Measurements from ENCODE around the gene LSM2.

Gene LSM2

GRCh38 chr6:31776485-31776988 lies 30.2 kb downstream of the LSM2 start:
- DNase-seq, result no peak

GRCh38 chr6:31775633-31776484 lies 30.9 kb downstream of the LSM2 start:
- DNase-seq, result no peak

- DNase-seq, result no peak
These were observed 31.6 kb downstream of the LSM2 start for GRCh38 chr6:31775184-31775583.

GRCh38 chr6:31771992-31772358 lies 34.8 kb downstream of the LSM2 start:
- DNase-seq, result no peak

GRCh38 chr6:31770860-31771259 lies 35.9 kb downstream of the LSM2 start:
- no peak for DNase-seq

GRCh38 chr6:31769684-31770371 lies 36.9 kb downstream of the LSM2 start:
- peak; percentile 34 for DNase-seq

- no peak for DNase-seq
These were observed 38.2 kb downstream of the LSM2 start for GRCh38 chr6:31768363-31769257.

GRCh38 chr6:31767096-31767645 lies 39.6 kb downstream of the LSM2 start:
- DNase-seq, result no peak

- no peak for DNase-seq
These were observed 40.6 kb downstream of the LSM2 start for GRCh38 chr6:31765910-31766794.

GRCh38 chr6:31765559-31765909 lies 41.2 kb downstream of the LSM2 start:
- DNase-seq, result no peak

GRCh38 chr6:31764198-31764597 lies 42.6 kb downstream of the LSM2 start:
- no peak for DNase-seq

GRCh38 chr6:31763619-31763940 lies 43.2 kb downstream of the LSM2 start:
- DNase-seq, result no peak

- DNase-seq, result no peak
These were observed 43.7 kb downstream of the LSM2 start for GRCh38 chr6:31762878-31763618.

- DNase-seq, result no peak
These were observed 44.4 kb downstream of the LSM2 start, which contains the start of gene SAPCD1 for GRCh38 chr6:31762356-31762755. Gene SAPCD1 (plus strand): TSS chr6:31762656. CDS start chr6:31763055, 399 bp downstream.

GRCh38 chr6:31761343-31761742 lies 45.4 kb downstream of the LSM2 start:
- no peak for DNase-seq

- no peak for DNase-seq
These were observed 46.0 kb downstream of the LSM2 start for GRCh38 chr6:31760790-31761189.

- DNase-seq, result no peak
These were observed 48.5 kb downstream of the LSM2 start for GRCh38 chr6:31758281-31758680.

GRCh38 chr6:31752739-31753319 lies 53.9 kb downstream of the LSM2 start:
- DNase-seq, result no peak

- DNase-seq, result no peak
These were observed 56.2 kb downstream of the LSM2 start for GRCh38 chr6:31750411-31751022.

- peak; percentile 21 for DNase-seq
These were observed 57.3 kb downstream of the LSM2 start for GRCh38 chr6:31749301-31750036.

Measured in NCI-H774 (cell line).